ENCODE results near the gene OSBPL10. TPM values are rescaled to one million over a fixed set of nuclear protein-coding genes. Genes with fewer than 3 reads are reported as not detected.

OSBPL10 gene
- total and polyA plus RNA-seq, 2 of the 4 experiments (the other 2 are of a cell fraction): 9.5 to 10.1 TPM

- no peak overlapping the region for H4K5ac ChIP-seq (ENCODE audit: low read depth, low read length)
- H4K20me1 ChIP-seq (ENCODE audit: insufficient read depth, low read length): no peaks in the 10 kb centered on the region
- intact Hi-C loops (cut with micrococcal nuclease) (no loop called here), in situ Hi-C loops (cut with MboI; ENCODE audit: low sequenced_read_pairs) (no loop called here), dilution Hi-C loops (cut with HindIII; ENCODE audit: low sequenced_read_pairs, unreplicated experiment) (no loop called here)
- H2AFZ ChIP-seq (replicated peaks; ENCODE audit: low read length, poor library complexity): no peak overlapping the region
- no peak overlapping the region for H2AK9ac ChIP-seq (replicated peaks; ENCODE audit: low read depth, low read length, poor library complexity)
- no peaks in the 10 kb centered on the region for H3K27me3 ChIP-seq (ENCODE audit: control insufficient read depth, insufficient read depth, low read length)
- H3K9me1 ChIP-seq (ENCODE audit: insufficient read depth, low read length): no peaks in the 10 kb centered on the region
- no peaks in the 10 kb centered on the region for H3K79me1 ChIP-seq (ENCODE audit: low read depth in 1 of 2, low read length in 2 of 2)
- H2AK5ac ChIP-seq (ENCODE audit: low read depth, low read length): no peak overlapping the region
- H3K9me3 ChIP-seq (ENCODE audit: control insufficient read depth, insufficient read depth, low read length): no peaks in the 10 kb centered on the region
- no peak overlapping the region for H4K8ac ChIP-seq (ENCODE audit: low read depth in 2 of 2, low read length in 2 of 2)
- ChIA-PET CTCF (no interaction called here), POLR2A (ENCODE audit: unreplicated experiment) (no interaction called here)
- H3K23ac ChIP-seq (ENCODE audit: low read depth, low read length): no peak overlapping the region
- H3K27ac ChIP-seq (ENCODE audit: insufficient read depth, low read length): no peak overlapping the region
- H2BK5ac ChIP-seq (ENCODE audit: low read depth, low read length, poor library complexity, severe bottlenecking): no peak overlapping the region
- no peak overlapping the region for H3K18ac ChIP-seq (ENCODE audit: low read depth, low read length)
- H3K9ac ChIP-seq (ENCODE audit: low read depth, low read length): no peak overlapping the region
- no peak for DNase-seq
- H3K14ac ChIP-seq (replicated peaks; ENCODE audit: low read depth, low read length): no peak overlapping the region
- H3K36me3 ChIP-seq (ENCODE audit: control insufficient read depth, insufficient read depth, low read length): no peaks in the 10 kb centered on the region
- 100% methylated on average over 2 of the region's 7 CpGs; no CpG with 5 or more reads in 1 of the 2 experiments for WGBS, 2 experiments (ENCODE audit: extremely low coverage in 2 of 2, insufficient read length in 1 of 2)
- no TSS peak for BruUV-seq (replicated peaks)
- H3K4ac ChIP-seq (ENCODE audit: low read depth, low read length): no peak overlapping the region
- H4K91ac ChIP-seq (ENCODE audit: insufficient read depth, low read depth, low read length): no peak overlapping the region
- no peak overlapping the region for H2BK15ac ChIP-seq (ENCODE audit: low read depth, low read length)
- H3K4me2 ChIP-seq (ENCODE audit: low read depth, low read length): no peak overlapping the region
- TF ChIP-seq BHLHE40 (IDR thresholded peaks at IDR 0.05; ENCODE audit: low read depth, low read length) (no peak), CTCF (conservative IDR thresholded peaks at IDR 0.05; ENCODE audit: low read depth, low read length) (no peak), USF2 (IDR thresholded peaks at IDR 0.05; ENCODE audit: low read depth, low read length) (no peak), RFX5 (IDR thresholded peaks at IDR 0.05; ENCODE audit: low read depth, low read length) (no peak), ELK1 (IDR thresholded peaks at IDR 0.05; ENCODE audit: borderline replicate concordance, low read depth, low read length) (no peak), MXI1 (IDR thresholded peaks at IDR 0.05; ENCODE audit: borderline replicate concordance, low read depth, low read length) (no peak), SMC3 (IDR thresholded peaks at IDR 0.05; ENCODE audit: low read depth, low read length) (no peak), MAFK (IDR thresholded peaks at IDR 0.05; ENCODE audit: low read depth, low read length) (no peak), FOS (IDR thresholded peaks at IDR 0.05; ENCODE audit: low read depth, low read length) (no peak)
- H3K4me3 ChIP-seq (ENCODE audit: insufficient read depth, low read depth, low read length): no peak overlapping the region
- H2BK20ac ChIP-seq (ENCODE audit: low read depth, low read length): no peak overlapping the region
- no peak overlapping the region for H2BK120ac ChIP-seq (ENCODE audit: low read depth, low read length)
- H3K56ac ChIP-seq (ENCODE audit: extremely low read depth, insufficient read depth, low read length): no peak overlapping the region
- no peak for ATAC-seq (ENCODE audit: low read depth)
- no peaks in the 10 kb centered on the region for H3K4me1 ChIP-seq (ENCODE audit: control insufficient read depth, insufficient read depth, low read length)
Measured at GRCh38 chr3:31813686-31814085, 167.4 kb downstream of the OSBPL10 start.
